H9 (cell line): ENCODE data around the gene PLEKHA5. TPM values are rescaled to one million over a fixed set of nuclear protein-coding genes. Genes with fewer than 3 reads are reported as not detected.

Source experiments
- DNase-seq: peaks from one replicate; pipeline ENCODE4 v3.0.0-alpha.2; 2017
- H2AFZ ChIP-seq: one replicate; pipeline ENCODE4 v1.6.1; 2013; ENCODE audit warnings: mild to moderate bottlenecking, low read length, control low read depth, moderate library complexity
- H2AK5ac ChIP-seq: 2 replicates; pipeline ENCODE4 v1.6.1; 2013; ENCODE audit warnings: low read length, control low read depth, mixed read lengths; ENCODE audit not compliant: insufficient read length
- H2BK120ac ChIP-seq: one replicate; pipeline ENCODE4 v1.6.1; 2013; ENCODE audit warnings: low read depth, mild to moderate bottlenecking, low read length, control low read depth, inconsistent platforms; ENCODE audit not compliant: poor library complexity, severe bottlenecking
- H2BK12ac ChIP-seq: 2 replicates; pipeline ENCODE4 v1.6.1; 2013; ENCODE audit warnings: low read length, control low read depth, mixed read lengths, low read depth; ENCODE audit not compliant: insufficient read length
- H2BK15ac ChIP-seq: 2 replicates; pipeline ENCODE4 v1.6.1; 2013; ENCODE audit warnings: low read depth, low read length, control low read depth
- H2BK20ac ChIP-seq: one replicate; pipeline ENCODE4 v1.6.1; 2013; ENCODE audit warnings: low read depth, mild to moderate bottlenecking, low read length, control low read depth, inconsistent platforms; ENCODE audit not compliant: poor library complexity, severe bottlenecking
- H2BK5ac ChIP-seq: 2 replicates; pipeline ENCODE4 v1.6.1; 2013; ENCODE audit warnings: low read length, control low read depth, mixed read lengths; ENCODE audit not compliant: insufficient read length
- H3K14ac ChIP-seq: 2 replicates; pipeline ENCODE4 v1.6.1; 2013; ENCODE audit warnings: low read length, control low read depth; ENCODE audit not compliant: insufficient read depth
- H3K18ac ChIP-seq: 2 replicates; pipeline ENCODE4 v1.6.1; 2013; ENCODE audit warnings: low read depth, mild to moderate bottlenecking, mixed read lengths, low read length, control low read depth; ENCODE audit not compliant: insufficient read length
- H3K23ac ChIP-seq: 2 replicates; pipeline ENCODE4 v1.6.1; 2013; ENCODE audit warnings: low read length, control low read depth, mixed read lengths, low read depth; ENCODE audit not compliant: insufficient read length
- H3K23me2 ChIP-seq: 2 replicates; pipeline ENCODE4 v1.6.1; 2013; ENCODE audit warnings: low read depth, mild to moderate bottlenecking, mixed read lengths, low read length, control low read depth; ENCODE audit not compliant: insufficient read length, poor library complexity, severe bottlenecking
- H3K27ac ChIP-seq: 2 replicates; pipeline ENCODE4 v1.5.1; 2013; ENCODE audit warnings: low read length, control low read depth, mixed read lengths, low read depth; ENCODE audit not compliant: insufficient read length
- H3K27me3 ChIP-seq: 2 replicates; pipeline ENCODE4 v1.6.1; 2013; ENCODE audit warnings: low read length, control low read depth, inconsistent platforms; ENCODE audit not compliant: insufficient read depth
- H3K4ac ChIP-seq: 2 replicates; pipeline ENCODE4 v1.6.1; 2013; ENCODE audit warnings: low read depth, mild to moderate bottlenecking, control low read depth, inconsistent platforms, low read length, moderate library complexity
- H3K4me1 ChIP-seq: 2 replicates; pipeline ENCODE4 v1.6.1; 2013; ENCODE audit warnings: low read length, control low read depth, inconsistent platforms; ENCODE audit not compliant: insufficient read depth
- H3K4me2 ChIP-seq: 2 replicates; pipeline ENCODE4 v1.6.1; 2013; ENCODE audit warnings: low read length, control low read depth, mixed read lengths; ENCODE audit not compliant: insufficient read length, insufficient read depth
- H3K56ac ChIP-seq: 2 replicates; pipeline ENCODE4 v1.6.1; 2013; ENCODE audit warnings: low read depth, mild to moderate bottlenecking, mixed read lengths, low read length, control low read depth; ENCODE audit not compliant: insufficient read length
- H3K79me1 ChIP-seq: 2 replicates; pipeline ENCODE4 v1.6.1; 2013; ENCODE audit warnings: low read depth, mild to moderate bottlenecking, moderate library complexity, low read length, control low read depth, inconsistent platforms; ENCODE audit not compliant: insufficient read depth, poor library complexity, severe bottlenecking
- H3K79me2 ChIP-seq: 2 replicates; pipeline ENCODE4 v1.6.1; 2013; ENCODE audit warnings: low read length, control low read depth, inconsistent platforms; ENCODE audit not compliant: insufficient read depth
- H3K9ac ChIP-seq: 2 replicates; pipeline ENCODE4 v1.6.1; 2013; ENCODE audit warnings: low read length, control low read depth, mixed read lengths; ENCODE audit not compliant: insufficient read length; ENCODE audit errors: extremely low read depth
- H3K9me3 ChIP-seq: one replicate; pipeline ENCODE4 v1.6.1; 2013; ENCODE audit warnings: low read depth, low read length, inconsistent platforms; ENCODE audit not compliant: control insufficient read depth
- H3T11ph ChIP-seq: one replicate; pipeline ENCODE4 v1.6.1; 2013; ENCODE audit warnings: mild to moderate bottlenecking, low read length, control low read depth, inconsistent platforms
- H4K20me1 ChIP-seq: one replicate; pipeline ENCODE4 v1.6.1; 2013; ENCODE audit not compliant: control insufficient read depth, insufficient read length, insufficient read depth
- H4K5ac ChIP-seq: 2 replicates; pipeline ENCODE4 v1.6.1; 2013; ENCODE audit warnings: low read depth, mild to moderate bottlenecking, mixed read lengths, low read length, control low read depth; ENCODE audit not compliant: insufficient read length
- H4K8ac ChIP-seq: replicated peaks from 2 replicates; pipeline ENCODE4 v1.6.1; 2013; ENCODE audit warnings: low read length, control low read depth, mixed read lengths, low read depth; ENCODE audit not compliant: insufficient read length
- H4K91ac ChIP-seq: 2 replicates; pipeline ENCODE4 v1.6.1; 2013; ENCODE audit warnings: low read depth, mild to moderate bottlenecking, moderate library complexity, mixed read lengths, low read length, control low read depth; ENCODE audit not compliant: insufficient read length
- H3K27ac Mint-ChIP-seq, 3 experiments: 2 replicates in 2 of 3; 3 replicates in 1 of 3; pipeline ENCODE4 v1.8.0; 2020 to 2021; ENCODE audit warnings: mixed read lengths in 3 of 3, mild to moderate bottlenecking in 1 of 3, moderate library complexity in 1 of 3
- H3K27me3 Mint-ChIP-seq: 2 replicates; pipeline ENCODE4 v1.8.0; 2021; ENCODE audit warnings: low read depth, mild to moderate bottlenecking, moderate library complexity, mixed read lengths
- H3K36me3 Mint-ChIP-seq, 3 experiments: 2 replicates in 2 of 3; 3 replicates in 1 of 3; pipeline ENCODE4 v1.8.0; 2020 to 2021; ENCODE audit warnings: low read depth in 3 of 3, mixed read lengths in 3 of 3; ENCODE audit not compliant: insufficient read depth in 1 of 3
- H3K4me1 Mint-ChIP-seq, 2 experiments: 2 replicates each; pipeline ENCODE4 v1.8.0; 2020; ENCODE audit warnings: mixed read lengths in 2 of 2
- H3K4me3 Mint-ChIP-seq, 2 experiments: 2 replicates in 1 of 2; 3 replicates in 1 of 2; pipeline ENCODE4 v1.8.0; 2020 to 2021; ENCODE audit warnings: mild to moderate bottlenecking in 2 of 2, mixed read lengths in 2 of 2, moderate library complexity in 1 of 2
- H3K9me3 Mint-ChIP-seq, 2 experiments: 2 replicates in 1 of 2; 3 replicates in 1 of 2; pipeline ENCODE4 v1.8.0; 2020; ENCODE audit warnings: mild to moderate bottlenecking in 2 of 2, mixed read lengths in 2 of 2, moderate library complexity in 1 of 2
- WGBS: extraction: QIAGEN DNeasy Blood & Tissue Kit; methylation state at CpG from one replicate; pipeline ENCODE4 v1.1.7; 2013; ENCODE audit warnings: missing lambda C conversion rate, low lambda C conversion rate, mixed read lengths; ENCODE audit not compliant: insufficient read length; ENCODE audit errors: extremely low coverage; 5-methylcytosine and 5-hydroxymethylcytosine counted together
- total RNA-seq: library from RNA; stranded (reverse); gene quantifications from 2 replicates; pipeline ENCODE4 v1.2.1, GENCODE V29; 2021
- TF ChIP-seq, protein P1 (sequence below): fragments of 200-600 bp; sonication (generic); conservative IDR thresholded peaks from 3 replicates; pipeline ENCODE4 v1.8.0; 2021; ENCODE audit warnings: antibody characterized with exemption, mild to moderate bottlenecking

The PLEKHA5 gene
- total RNA-seq, 1 experiment from 2014 or later, result 86.7 TPM

DNA sequence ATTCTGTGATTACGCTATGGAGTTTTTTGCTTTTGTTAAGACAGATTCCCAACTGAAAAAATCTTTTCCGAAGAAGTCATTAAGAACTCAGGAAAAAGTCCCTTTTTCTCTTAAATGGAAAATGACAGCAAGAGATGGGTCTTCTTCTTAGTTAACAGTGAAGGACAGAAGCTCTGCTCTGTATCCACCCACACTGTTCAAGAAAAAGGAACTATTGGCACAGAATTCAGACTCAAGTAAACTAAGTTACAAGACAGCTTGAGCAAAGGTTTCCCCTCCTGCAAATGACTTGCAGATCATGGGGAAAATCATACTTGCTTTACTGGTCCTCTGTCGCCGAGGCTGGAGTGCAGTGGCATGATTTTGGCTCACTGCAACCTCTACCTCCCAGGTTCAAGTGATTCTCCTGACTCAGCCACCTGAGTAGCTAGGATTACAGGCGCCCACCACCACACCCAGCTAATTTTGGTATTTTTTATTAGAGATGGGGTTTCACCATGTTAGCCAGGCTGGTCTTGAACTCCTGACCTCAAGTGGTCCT is 172.6 kb downstream of the PLEKHA5 start:
- Mint-ChIP-seq H3K36me3 (peaks cover 16 to 60% (median 38%) of the 10 kb centered on the region in 3 experiments; a peak in 6 of 7 replicates), H3K4me3 (no peak overlapping the region), H3K9me3 (peaks cover 0 to 8% of the 10 kb centered on the region in 2 experiments; a peak in 1 of 5 replicates), H3K27ac (peak overlapping the region in 1 of 3 experiments; percentile 78; a peak in 2 of 7 replicates), H3K4me1 (peaks cover 2 to 10% of the 10 kb centered on the region in 2 experiments; a peak in 3 of 4 replicates), H3K27me3 (no peaks in the 10 kb centered on the region)
- no peak for DNase-seq
- Histone ChIP-seq H2BK20ac (no peak overlapping the region), H2BK12ac (no peak overlapping the region), H3K23me2 (no peaks in the 10 kb centered on the region), H3K4ac (no peak overlapping the region), H3K9ac (no peak overlapping the region), H3K79me2 (no peaks in the 10 kb centered on the region), H4K5ac (no peak overlapping the region), H3T11ph (no peak overlapping the region), H2BK15ac (no peak overlapping the region), H2AFZ (no peak overlapping the region), H3K27me3 (no peaks in the 10 kb centered on the region), H3K23ac (no peak overlapping the region), H4K20me1 (no peaks in the 10 kb centered on the region), H3K4me1 (peaks cover 2% of the 10 kb centered on the region; the same call in 1 of the 2 replicates), H3K9me3 (no peaks in the 10 kb centered on the region), H3K79me1 (no peaks in the 10 kb centered on the region), H3K4me2 (no peak overlapping the region), H3K56ac (no peak overlapping the region), H3K14ac (no peak overlapping the region), H2BK120ac (no peak overlapping the region), H2BK5ac (no peak overlapping the region), H3K27ac (no peak overlapping the region), H2AK5ac (no peak overlapping the region), H4K91ac (no peak overlapping the region), H4K8ac (no peak overlapping the region), H3K18ac (no peak overlapping the region)
- WGBS, result no CpG with 5 or more reads among the region's 5 CpGs
- TF ChIP-seq, protein P1, sequence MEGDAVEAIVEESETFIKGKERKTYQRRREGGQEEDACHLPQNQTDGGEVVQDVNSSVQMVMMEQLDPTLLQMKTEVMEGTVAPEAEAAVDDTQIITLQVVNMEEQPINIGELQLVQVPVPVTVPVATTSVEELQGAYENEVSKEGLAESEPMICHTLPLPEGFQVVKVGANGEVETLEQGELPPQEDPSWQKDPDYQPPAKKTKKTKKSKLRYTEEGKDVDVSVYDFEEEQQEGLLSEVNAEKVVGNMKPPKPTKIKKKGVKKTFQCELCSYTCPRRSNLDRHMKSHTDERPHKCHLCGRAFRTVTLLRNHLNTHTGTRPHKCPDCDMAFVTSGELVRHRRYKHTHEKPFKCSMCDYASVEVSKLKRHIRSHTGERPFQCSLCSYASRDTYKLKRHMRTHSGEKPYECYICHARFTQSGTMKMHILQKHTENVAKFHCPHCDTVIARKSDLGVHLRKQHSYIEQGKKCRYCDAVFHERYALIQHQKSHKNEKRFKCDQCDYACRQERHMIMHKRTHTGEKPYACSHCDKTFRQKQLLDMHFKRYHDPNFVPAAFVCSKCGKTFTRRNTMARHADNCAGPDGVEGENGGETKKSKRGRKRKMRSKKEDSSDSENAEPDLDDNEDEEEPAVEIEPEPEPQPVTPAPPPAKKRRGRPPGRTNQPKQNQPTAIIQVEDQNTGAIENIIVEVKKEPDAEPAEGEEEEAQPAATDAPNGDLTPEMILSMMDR, result no peak
